ENCODE measurements around the gene CCDC28B.

CCDC28B gene

DNA sequence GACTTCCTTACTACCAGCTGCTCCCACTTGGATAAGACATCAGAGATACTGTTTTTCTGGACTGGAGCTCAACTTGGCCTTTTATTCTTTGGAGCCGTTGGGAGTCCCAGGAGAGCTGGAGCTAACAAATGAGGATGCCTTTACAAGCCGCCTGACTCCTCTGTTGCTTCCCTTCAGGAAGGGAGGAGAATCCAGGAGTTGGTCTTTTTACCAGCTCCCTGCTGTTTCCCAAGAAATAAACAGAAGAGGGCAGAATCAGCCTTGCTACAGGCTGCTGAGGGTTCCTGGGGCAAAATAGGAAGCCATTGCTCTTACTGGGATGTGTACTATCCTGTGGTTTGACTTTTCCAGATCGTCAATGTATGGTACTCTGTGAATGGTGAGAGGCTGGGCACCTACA, 23.3 kb downstream of the CCDC28B start:
- DNase-seq, result no peak

DNA sequence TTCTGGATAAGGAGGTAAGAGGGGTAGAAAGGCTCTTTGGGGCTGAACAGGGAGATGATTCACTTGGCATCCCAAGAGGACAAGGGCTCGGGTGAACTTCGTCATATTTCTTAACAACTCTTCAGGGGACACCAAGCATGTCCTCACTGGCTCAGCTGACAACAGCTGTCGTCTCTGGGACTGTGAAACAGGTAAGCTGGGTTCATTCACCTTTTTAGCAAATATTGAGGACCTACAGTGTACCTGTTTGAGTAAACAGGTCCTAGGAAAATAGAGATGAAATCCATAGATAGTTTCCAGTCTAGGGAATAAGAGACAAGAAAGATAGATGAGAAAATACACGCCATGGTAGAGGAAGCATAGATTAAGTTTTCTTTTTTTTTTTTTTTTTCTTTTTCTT, 23.9 kb downstream of the CCDC28B start:
- no peak for DNase-seq

DNA sequence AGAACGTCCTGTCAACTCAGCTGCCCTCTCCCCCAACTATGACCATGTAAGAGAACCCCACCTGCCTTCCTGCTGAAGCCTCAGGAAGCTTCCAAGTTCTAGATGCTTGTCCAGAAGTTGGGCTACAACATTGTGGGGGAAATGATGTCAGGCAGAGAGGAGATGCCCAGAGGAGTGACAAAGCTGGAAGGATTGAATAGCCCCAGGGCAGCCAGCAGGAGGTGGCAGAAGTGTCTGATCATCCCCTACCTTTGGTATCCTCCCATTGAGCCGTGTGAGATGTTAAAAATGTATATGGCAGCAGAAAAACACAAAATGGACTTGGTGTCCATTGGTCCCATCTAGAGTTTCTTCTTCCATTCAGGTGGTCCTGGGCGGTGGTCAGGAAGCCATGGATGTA, 28.4 kb downstream of the CCDC28B start:
- DNase-seq, result no peak

DNA sequence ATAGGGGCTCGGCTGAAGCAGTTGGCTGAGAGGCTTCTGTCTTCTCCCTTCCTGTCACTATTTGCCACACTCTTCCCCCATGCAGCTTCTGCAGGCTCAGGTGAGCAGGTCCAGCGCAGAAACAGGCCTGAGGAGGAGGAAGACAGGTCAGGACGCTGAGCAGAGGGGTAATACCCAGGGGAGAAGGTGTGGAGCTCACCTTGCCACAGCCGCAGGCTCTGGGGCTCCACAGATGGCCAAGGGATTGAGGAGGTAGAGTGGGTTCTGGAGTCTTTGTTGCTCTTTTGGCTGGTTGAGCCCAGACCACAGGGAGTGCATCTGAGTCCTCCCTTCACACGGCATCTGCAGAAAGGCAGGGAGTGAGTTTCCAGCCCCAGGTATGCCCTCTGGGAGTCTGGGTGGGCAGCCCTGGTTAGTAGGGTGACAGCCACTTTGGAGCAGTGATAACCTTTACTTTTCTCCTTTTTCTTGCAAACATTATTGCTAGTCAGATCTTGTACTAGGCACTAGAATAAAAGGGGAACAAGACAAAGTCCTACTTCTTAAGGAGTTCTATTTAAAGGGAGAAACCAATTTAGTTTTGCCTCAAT, 31.5 kb downstream of the CCDC28B start:
- no peak for DNase-seq

DNA sequence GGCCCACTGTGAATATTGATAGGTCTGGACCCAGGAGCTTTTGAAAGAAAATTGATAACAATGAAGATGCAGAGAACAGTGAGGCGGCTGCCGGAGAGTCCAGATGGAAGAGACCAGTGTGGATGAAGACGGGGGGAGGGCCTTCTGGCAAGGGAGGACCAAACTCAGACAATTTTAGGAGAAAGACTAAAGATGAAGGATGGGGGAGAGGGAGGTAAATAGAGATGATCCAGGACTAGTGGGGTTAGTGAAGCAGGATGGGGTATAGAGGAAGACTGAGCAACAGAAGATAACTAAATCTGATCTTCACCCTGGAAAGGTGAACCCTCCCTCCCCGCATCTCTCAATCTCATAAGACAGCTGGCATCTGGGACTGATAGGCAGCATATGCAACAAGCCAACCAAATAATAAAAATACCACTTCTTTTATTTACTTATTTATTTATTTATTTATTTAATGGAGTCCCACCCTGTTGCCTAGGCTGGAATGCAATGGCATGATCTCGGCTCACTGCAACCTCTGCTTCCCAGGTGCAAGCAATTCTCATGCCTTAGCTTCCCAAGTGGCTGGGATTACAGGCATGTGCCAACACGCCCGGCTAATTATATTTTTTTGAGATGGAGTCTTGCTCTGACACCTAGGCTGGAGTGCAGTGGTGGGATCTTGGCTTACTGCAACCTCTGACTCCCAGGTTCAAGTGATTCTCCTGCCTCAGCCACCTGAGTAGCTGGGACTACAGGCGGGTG, 32.3 kb downstream of the CCDC28B start:
- no peak for DNase-seq

DNA sequence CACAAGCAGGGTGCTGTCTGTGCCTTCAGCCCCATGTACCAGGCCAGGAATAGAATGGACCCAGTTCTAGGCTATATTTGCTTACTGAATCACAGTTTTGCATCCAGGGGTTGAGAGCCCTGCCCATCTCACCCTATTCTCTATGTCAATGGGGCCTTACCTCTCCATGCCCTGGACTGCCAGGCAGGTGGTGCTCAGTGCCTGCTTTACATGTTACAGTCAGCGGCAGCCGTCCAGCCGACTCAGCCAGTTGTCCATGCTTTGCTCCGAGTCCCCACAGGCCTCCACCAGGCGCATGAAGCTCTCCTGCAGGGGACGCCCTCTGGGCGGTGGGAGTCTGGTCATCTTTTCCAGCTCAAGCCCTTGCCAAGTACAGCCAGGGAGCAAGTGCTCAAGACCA, 34.4 kb downstream of the CCDC28B start:
- DNase-seq, result no peak

DNA sequence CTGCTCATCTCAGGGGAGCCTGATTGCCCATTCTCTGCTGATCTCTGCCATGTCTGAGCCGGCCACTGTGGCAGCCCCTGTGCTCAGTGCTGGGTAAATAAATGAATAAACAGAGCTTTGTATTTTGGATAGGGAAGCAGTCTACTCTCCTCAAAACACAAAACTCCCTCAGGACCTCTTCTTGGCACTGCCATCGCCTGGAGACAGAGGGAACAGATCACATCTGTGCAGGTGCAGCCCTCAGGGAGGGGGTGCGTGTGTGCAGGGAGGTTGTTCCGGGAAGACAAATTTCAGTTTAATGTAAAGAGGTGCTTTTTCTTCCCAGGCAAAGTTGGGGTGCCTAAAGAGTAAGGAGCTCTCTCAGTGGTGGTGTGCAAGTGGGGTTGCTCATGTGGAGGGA, 38.9 kb downstream of the CCDC28B start:
- DNase-seq, result no peak

DNA sequence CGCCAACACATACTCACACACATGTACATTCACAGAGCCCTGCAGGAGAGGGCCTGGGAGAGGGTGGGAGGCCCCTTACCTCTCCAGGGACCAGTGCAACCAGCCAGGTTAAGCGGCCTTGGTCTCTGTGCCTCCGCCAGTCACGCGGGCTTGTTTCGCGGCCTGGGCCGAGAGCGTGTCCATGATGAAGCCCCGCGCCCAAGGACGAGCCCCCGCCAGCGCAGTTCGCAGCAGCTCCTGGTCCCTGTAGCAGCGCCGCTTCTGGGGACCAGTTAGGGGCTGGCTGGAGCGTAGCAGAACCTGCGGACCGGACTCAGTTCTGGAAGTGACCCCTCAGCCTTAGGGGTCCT, 39.4 kb downstream of the CCDC28B start:
- no peak for DNase-seq

DNA sequence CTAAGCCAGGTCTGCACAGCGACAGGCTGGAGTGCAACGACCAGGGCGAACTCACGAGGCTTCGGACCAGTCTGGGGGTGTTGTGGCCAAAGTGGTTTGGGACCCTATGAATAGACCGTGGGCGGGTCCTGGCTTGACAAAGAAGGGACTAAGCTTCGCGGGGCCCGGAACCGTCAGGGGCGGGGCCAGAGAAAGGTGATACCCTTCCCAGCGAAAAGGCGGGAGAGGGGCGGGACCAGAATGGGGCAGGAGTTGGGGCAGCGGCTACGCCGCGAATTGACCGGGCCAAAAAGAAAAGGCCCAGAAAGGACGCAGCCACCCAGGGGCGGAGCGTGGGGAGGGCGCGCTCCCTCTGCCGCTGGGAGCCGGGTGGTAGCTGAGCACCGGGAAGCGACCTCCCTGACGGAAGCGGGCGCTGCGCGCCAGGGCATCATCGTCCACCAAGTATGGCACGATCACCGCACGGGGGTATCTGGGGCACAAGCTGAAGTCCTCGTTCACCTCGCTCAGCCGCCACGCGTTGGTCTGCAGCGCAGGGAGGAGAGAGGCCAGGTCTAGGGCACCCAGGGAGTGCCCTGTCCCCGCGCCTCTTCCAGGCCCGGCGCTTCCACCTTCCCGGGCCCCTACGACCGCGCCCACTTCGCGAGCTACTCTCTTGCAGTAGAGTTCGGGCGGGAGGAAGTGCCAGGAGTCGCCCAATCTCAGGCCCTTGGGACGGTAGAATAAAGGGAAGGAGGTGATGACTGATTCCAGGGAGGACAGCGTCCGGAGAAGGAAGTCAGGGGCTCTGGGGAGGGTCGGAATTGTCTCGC, 40.0 kb downstream of the CCDC28B start:
- peak; percentile 78 for DNase-seq

DNA sequence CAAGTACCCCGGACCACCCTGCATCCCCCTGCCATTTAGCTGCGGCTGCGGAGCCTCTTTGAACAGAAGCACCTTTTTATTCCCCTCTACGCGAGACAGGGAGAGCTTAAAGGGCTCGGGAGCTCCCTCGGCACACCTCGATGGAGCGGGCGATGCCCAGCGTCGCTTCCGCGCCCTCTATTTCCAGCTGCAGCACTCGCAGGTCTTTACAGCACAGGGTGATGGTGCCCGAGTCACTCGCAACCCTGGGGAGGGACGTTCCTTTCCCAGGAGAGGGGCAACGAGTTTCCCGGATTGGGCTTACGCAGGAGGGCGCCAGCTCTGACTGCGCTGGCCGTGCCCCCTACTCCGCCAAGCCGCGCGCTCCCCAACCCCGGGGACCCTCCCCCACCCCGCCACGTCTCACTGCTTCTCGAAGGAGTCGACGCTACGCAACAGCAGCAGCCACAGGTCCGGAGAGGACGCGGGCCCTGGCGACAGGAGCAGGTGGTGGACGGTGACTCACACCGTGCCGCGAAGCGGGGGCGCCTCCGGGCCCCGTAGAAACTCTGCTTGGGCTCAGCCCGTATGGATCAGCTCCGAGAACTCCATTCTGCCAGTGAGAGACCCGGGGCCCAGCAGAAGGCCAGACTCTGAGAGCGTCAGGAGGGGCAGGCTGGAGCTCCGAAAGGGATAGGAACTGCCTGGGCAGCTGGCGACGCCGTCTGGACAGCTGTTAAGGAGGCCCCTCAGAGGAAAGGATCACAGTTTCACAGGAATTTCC, 40.8 kb downstream of the CCDC28B start:
- DNase-seq, result peak; percentile 64

DNA sequence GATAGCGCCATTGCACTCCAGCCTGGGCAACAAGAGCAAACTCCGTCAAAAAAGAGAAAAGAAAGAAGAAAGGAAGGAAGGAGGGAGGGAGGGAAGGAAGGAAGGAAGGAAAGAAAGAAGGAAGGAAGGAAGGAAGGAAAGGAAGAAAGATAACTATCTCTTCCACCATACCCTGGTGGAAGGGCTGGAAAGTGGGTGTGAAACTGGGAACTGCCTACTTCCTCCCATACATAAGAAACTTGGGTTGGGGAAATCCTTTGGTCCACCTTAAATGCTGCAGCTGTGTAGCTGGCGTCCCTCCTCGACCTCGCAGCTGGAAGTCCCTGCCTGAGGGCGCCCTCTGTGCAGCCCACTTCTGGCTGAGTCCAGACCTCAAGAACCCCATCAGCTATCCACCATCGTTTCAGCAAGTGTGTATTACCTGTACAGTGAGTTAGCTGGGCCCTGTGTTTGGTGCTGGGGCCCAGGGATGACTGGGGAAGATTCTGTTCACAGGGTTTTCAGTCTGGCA, 42.0 kb downstream of the CCDC28B start:
- peak; percentile 40 for DNase-seq

DNA sequence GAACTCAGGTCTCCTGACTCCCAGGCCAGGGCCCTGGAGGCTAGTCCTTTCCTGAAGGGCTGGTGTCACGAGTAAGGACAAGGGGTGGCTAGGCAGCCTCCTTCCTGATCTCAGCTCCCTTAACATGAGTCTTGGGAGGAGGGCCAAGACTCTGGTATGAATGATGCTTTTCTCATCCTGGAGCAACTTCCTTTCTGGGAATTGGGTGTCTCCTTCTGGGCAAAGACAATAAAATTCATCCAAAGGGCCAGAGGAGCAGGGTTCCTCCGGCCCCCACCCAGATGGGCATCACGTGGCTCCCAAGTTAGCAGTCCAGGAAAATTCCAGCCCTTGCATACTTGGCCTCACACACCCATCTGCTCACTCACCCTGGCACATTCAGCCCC, 46.5 kb downstream of the CCDC28B start, which contains the start of gene FAM167B:
TSS of gene FAM167B (plus strand) at position 335 of the 386 bp plus-strand sequence. CDS start 200 bp downstream, outside the sequence.
- peak; percentile 89 for DNase-seq

DNA sequence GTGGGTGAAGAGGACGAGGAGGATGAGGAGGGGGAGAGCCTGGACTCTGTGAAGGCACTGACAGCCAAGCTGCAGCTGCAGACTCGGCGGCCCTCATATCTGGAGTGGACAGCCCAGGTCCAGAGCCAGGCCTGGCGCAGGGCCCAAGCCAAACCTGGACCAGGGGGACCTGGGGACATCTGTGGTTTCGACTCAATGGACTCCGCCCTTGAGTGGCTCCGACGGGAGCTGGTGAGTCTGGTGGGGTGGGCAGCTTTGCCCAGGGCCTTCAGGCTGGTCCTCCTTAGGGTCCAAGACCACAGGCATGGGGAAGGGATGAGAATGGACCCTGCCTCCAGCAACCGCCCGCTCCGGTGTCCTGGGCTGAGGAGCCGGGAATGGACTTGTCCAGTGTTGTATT, 47.1 kb downstream of the CCDC28B start:
- no peak for DNase-seq

DNA sequence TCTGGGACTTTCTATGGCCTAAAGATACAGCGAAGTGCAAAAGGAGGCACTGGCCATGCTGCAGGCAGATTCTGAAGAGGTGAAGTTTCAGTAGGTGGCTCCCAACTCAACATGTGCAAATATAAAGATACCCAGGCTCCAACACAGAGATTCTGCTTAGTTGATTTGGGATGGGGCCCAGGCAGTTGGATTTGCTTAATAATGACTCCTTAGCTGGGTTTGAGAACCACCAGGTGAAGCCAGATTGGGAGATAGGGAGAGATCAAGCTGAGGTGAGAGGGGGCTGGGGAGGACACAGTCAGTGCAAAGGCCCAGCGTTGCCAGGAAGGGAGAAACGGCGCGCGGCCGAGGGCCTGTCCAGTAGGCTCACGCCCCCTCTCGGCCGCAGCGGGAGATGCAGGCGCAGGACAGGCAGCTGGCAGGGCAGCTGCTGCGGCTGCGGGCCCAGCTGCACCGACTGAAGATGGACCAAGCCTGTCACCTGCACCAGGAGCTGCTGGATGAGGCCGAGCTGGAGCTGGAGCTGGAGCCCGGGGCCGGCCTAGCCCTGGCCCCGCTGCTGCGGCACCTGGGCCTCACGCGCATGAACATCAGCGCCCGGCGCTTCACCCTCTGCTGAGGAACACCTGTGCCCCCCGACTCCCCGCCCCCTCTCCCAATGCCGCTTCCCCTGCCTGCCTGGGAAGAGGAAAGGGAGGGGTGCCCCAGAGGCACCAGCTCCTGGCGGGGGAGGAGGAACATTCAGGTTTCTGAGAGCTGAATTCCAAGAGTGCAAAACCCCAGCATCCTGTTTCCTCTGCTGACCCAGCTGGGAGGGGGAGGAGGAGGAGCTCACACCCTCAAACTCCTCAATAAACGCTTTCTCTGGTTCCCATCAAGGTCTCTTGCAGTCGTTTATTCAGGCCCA, 47.8 kb downstream of the CCDC28B start:
- DNase-seq, result peak; percentile 65

DNA sequence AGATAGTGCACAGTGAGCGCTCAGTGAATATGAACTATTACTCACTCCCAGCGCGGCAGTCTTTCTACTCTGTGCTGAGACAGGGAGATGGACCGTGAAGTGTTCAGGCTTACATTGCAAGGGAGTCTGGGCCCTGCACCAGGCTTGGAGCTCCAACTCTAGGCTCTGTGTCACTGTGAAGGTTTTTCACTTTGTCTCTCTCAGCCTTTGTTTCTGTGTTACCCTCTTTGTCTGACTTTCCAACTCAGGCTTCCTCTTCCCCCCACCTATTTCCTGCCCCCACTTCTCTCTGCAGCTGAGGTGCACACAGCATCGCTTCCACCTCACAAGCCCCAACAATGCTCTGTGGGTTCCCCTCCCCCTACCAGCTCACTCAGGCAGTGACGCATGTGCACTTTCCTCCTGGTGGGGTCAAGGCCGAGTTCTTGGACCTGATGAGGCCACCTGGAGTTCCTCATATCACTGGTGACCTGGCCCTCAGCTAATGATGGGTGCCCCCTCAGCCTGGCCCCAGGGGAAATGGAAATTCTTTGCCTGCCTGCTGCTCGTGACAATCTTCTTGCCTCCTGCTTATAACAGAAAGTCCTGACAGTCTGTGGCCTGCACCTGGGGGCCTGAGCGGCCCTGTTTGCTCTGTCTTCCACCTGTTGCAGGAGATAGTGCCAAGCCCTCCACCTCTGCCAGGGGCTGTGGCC, 49.6 kb downstream of the CCDC28B start:
- no peak for DNase-seq

DNA sequence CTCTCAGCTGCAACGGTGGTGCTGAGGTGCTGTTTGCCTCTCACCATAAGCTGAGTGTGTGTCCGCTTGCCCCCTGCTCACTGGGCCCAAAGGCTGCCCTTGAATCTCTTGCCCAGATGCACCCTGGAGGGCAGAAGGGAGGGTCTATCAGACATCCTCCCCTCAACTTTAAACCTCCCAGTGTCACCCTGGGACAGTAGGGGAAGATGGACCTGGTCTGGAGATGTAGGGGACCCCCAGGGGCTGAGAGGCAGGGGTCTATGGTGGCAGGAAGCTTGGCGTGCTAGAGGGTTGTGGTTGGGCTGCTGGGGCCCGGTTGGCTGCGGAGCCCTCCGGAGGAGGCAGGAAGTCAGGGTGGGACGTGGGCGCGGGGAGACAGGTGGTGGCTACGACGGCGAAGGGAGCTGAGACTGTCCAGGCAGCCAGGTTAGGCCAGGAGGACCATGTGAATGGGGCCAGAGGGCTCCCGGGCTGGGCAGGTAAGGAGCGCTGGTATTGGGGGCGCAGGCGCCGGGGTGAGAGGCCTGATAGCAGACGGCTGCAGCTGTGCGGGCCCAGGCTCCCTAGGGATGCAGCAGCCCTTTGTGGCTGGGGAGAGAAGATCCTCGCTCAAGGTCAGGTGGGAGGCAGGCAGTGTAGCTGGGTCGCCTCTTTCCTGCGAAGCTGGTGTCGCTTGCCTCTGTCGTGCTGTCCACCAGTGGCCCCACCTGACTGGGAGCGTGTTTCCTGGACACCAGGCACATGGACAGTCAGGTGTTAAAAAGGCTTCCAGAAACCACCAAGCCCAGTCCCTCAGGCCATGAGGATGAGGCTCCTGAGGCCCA, 50.7 kb downstream of the CCDC28B start, which contains the start of gene LCK:
TSS of gene LCK (plus strand) at position 373 of the 824 bp plus-strand sequence. CDS start 23,065 bp downstream, outside the sequence.
- DNase-seq, result no peak

Data from EL (cell line).